Keratinocyte (primary cell): ENCODE data around the gene TBXAS1. TPM values are rescaled to one million over a fixed set of nuclear protein-coding genes. Genes with fewer than 3 reads are reported as not detected.
"Not testable (repeated sequence)": the region's sequence is repeated elsewhere in the genome, so short reads cannot be mapped to it uniquely, and the experiment has no call there.

ENCODE experiments used
- DNase-seq: peaks from one replicate; pipeline ENCODE4 v3.0.0-alpha.2; 2011; ENCODE audit warnings: low read depth, missing footprints, low spot score
- FAIRE-seq: peaks from 2 replicates; lab custom pipeline; 2011; peaks lifted over from hg19 to GRCh38; lab: Jason Lieb, UNC
- H2AFZ ChIP-seq: 2 replicates; pipeline ENCODE4 v1.6.0; 2012; ENCODE audit warnings: low read length, control low read depth, inconsistent platforms; ENCODE audit not compliant: control insufficient read depth
- H3K27ac ChIP-seq: 2 replicates; pipeline ENCODE4 v1.5.1; 2011; ENCODE audit warnings: low read length; ENCODE audit not compliant: control insufficient read depth, insufficient read depth
- H3K27me3 ChIP-seq: 3 replicates; pipeline ENCODE4 v1.6.0; 2011; ENCODE audit warnings: low read length; ENCODE audit not compliant: control insufficient read depth, insufficient read depth; ENCODE audit errors: extremely low read depth
- H3K36me3 ChIP-seq, 2 experiments: 2 replicates in 1 of 2; 3 replicates in 1 of 2; pipeline ENCODE4 v1.5.1; 2011; ENCODE audit warnings: low read length in 2 of 2, mild to moderate bottlenecking in 1 of 2; ENCODE audit not compliant: control insufficient read depth in 2 of 2, insufficient read depth in 2 of 2; ENCODE audit errors: extremely low read depth in 1 of 2
- H3K4me1 ChIP-seq: 3 replicates; pipeline ENCODE4 v1.5.1; 2011; ENCODE audit warnings: low read length; ENCODE audit not compliant: control insufficient read depth, insufficient read depth; ENCODE audit errors: extremely low read depth
- H3K4me2 ChIP-seq: 3 replicates; pipeline ENCODE4 v1.6.0; 2011; ENCODE audit warnings: low read depth, low read length; ENCODE audit not compliant: control insufficient read depth, insufficient read depth; ENCODE audit errors: extremely low read depth
- H3K4me3 ChIP-seq, 3 experiments: fragments of 200-600 bp in 1 of 3; sonication (generic) in 1 of 3; 2 replicates in 2 of 3; 3 replicates in 1 of 3; pipeline ENCODE4 v1.5.1; 2011 to 2016; ENCODE audit warnings: low read length in 3 of 3, mild to moderate bottlenecking in 3 of 3, control low read depth in 2 of 3, inconsistent platforms in 1 of 3, low read depth in 1 of 3, mixed read lengths in 1 of 3, mixed run types in 1 of 3, moderate library complexity in 1 of 3; ENCODE audit not compliant: control insufficient read depth in 2 of 3, insufficient read depth in 2 of 3; ENCODE audit errors: extremely low read depth in 1 of 3
- H3K79me2 ChIP-seq: 2 replicates; pipeline ENCODE4 v1.6.0; 2012; ENCODE audit warnings: low read length; ENCODE audit not compliant: control insufficient read depth, insufficient read depth
- H3K9ac ChIP-seq: 3 replicates; pipeline ENCODE4 v1.6.0; 2011; ENCODE audit warnings: low read length; ENCODE audit not compliant: control insufficient read depth, insufficient read depth; ENCODE audit errors: extremely low read depth
- H3K9me1 ChIP-seq: 3 replicates; pipeline ENCODE4 v1.6.0; 2011; ENCODE audit warnings: low read length; ENCODE audit not compliant: control insufficient read depth, insufficient read depth; ENCODE audit errors: extremely low read depth
- H3K9me3 ChIP-seq: 2 replicates; pipeline ENCODE4 v1.5.1; 2012; ENCODE audit warnings: low read depth, low read length; ENCODE audit not compliant: control insufficient read depth
- H4K20me1 ChIP-seq: 3 replicates; pipeline ENCODE4 v1.6.0; 2011; ENCODE audit warnings: low read length; ENCODE audit not compliant: control insufficient read depth, insufficient read depth; ENCODE audit errors: extremely low read depth
- EZH2 ChIP-seq: IDR thresholded peaks from one replicate; pipeline ENCODE4 v1.6.1; 2012; ENCODE audit warnings: inconsistent platforms, mild to moderate bottlenecking, low read length, moderate library complexity
- dilution Hi-C: fragments of 300-500 bp; cut with MboI; formaldehyde crosslinking; loops from one replicate; pipeline ENCODE4 v1.7.0; 2020; ENCODE audit warnings: low sequenced_read_pairs; ENCODE audit not compliant: extremely low pct_ligation_motif_present
- polyA plus RNA-seq, 5 experiments: library from polyadenylated mRNA; depleted of rRNA in 3 of 5; stranded (reverse) in 3 of 5; stranded (forward) in 1 of 5; unstranded in 1 of 5; fragments of >200 nt; gene quantifications; 1 replicate in 1 of 5; 2 replicates in 3 of 5; 3 replicates in 1 of 5; pipeline versions ENCODE4 v1.2.1 to v1.2.3, GENCODE V29; 2011 to 2012; ENCODE audit warnings: missing spikeins in 2 of 5, low read depth in 1 of 5, low replicate concordance in 1 of 5
- TF ChIP-seq, protein P1 (sequence below), 3 experiments: IDR thresholded peaks in 1 of 3; conservative IDR thresholded peaks in 1 of 3; optimal IDR thresholded peaks in 1 of 3; 2 replicates in 2 of 3; 3 replicates in 1 of 3; pipeline versions ENCODE3 to v1.5.1; 2011; ENCODE audit warnings: low read length in 3 of 3, mild to moderate bottlenecking in 3 of 3, moderate library complexity in 2 of 3, control low read depth in 1 of 3, inconsistent platforms in 1 of 3; ENCODE audit not compliant: insufficient read depth in 2 of 3; ENCODE audit errors: extremely low read depth in 1 of 3

TBXAS1 gene
- polyA plus RNA-seq, 1 donor (not counting 4 experiments of a cell fraction or from before 2014, with no cell fraction given), result 2.9 TPM

DNA sequence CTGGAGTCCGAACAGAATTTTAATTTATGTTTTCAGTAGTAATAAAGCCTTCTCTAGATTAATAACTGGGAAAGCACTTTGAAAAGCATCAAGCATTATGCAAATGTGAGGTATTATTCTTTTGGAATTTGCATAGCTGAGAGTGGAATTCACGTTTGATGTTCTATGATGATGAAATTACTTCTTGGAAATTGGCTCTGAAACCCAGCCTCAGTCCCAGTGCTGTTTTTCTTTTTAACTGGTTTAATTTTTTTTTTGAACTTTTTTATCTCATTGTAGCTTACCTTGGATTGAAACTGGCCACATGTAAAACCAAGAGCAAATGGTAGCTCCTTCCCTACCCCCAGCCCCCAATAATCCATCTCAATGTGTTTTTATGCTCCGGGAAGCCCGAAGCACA, 1.2 kb downstream of the TBXAS1 start:
- Histone ChIP-seq H3K4me1 (peaks cover 3% of the 10 kb centered on the region), H2AFZ (no peak overlapping the region), H3K27me3 (no peaks in the 10 kb centered on the region), H3K4me3 (no peak overlapping the region), H3K27ac (no peak overlapping the region), H3K9me1 (no peaks in the 10 kb centered on the region), H3K9me3 (no peaks in the 10 kb centered on the region), H4K20me1 (no peaks in the 10 kb centered on the region), H3K36me3 (no peaks in the 10 kb centered on the region), H3K4me2 (no peak overlapping the region), H3K9ac (no peak overlapping the region), H3K79me2 (no peaks in the 10 kb centered on the region)
- dilution Hi-C loops, result no loop called here
- FAIRE-seq (no peak), DNase-seq (no peak)
- TF ChIP-seq, protein P1, sequence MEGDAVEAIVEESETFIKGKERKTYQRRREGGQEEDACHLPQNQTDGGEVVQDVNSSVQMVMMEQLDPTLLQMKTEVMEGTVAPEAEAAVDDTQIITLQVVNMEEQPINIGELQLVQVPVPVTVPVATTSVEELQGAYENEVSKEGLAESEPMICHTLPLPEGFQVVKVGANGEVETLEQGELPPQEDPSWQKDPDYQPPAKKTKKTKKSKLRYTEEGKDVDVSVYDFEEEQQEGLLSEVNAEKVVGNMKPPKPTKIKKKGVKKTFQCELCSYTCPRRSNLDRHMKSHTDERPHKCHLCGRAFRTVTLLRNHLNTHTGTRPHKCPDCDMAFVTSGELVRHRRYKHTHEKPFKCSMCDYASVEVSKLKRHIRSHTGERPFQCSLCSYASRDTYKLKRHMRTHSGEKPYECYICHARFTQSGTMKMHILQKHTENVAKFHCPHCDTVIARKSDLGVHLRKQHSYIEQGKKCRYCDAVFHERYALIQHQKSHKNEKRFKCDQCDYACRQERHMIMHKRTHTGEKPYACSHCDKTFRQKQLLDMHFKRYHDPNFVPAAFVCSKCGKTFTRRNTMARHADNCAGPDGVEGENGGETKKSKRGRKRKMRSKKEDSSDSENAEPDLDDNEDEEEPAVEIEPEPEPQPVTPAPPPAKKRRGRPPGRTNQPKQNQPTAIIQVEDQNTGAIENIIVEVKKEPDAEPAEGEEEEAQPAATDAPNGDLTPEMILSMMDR (optimal IDR thresholded peaks at IDR 0.05 in 1 of 3, IDR thresholded peaks at IDR 0.05 in 1 of 3, conservative IDR thresholded peaks at IDR 0.05 in 1 of 3; ENCODE audit: extremely low read depth in 1 of 3, insufficient read depth in 2 of 3, low read length in 3 of 3), result no peak
- TF ChIP-seq EZH2, result no peak

DNA sequence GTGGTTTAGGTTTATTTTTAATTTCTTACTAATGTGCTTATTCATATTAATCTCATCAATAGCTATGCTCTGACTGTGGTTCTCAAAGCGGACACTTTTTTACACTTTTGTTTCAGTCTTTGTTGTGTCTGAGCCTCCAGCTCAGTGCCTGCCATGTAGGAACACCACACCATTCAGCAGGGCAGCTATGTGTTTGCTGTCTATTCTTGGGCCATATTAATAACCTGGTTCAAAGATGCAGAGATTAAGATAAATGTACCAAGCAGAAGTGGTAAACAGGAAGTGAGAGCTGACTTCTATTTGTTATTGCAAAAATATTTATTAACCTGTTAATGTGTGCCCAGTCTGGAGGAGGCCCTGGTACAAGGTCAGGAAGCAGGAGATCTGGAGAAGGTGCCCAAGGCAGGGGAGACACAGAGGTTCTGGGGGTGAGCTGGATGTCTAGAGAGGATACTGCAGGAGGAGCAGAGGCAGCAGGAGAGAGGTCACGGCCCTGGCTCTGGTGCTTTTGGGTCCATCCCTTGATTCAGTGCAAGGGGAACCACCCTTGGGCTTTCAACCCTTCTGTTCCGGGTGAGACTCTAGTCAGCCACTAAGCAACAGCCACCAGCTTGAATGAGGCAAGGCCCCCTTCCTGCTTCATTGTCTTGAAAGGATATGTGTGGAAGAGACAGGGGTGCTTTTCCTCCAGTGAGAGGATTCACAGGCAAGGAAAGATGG, 1.9 kb downstream of the TBXAS1 start:
- Histone ChIP-seq H3K4me3 (no peak overlapping the region), H3K4me2 (no peak overlapping the region), H3K36me3 (no peaks in the 10 kb centered on the region), H3K27ac (no peak overlapping the region), H3K4me1 (peaks cover 1% of the 10 kb centered on the region), H4K20me1 (no peaks in the 10 kb centered on the region), H2AFZ (no peak overlapping the region), H3K9ac (no peak overlapping the region), H3K79me2 (no peaks in the 10 kb centered on the region), H3K27me3 (no peaks in the 10 kb centered on the region), H3K9me1 (no peaks in the 10 kb centered on the region), H3K9me3 (no peaks in the 10 kb centered on the region)
- dilution Hi-C loops, result no loop called here
- TF ChIP-seq, protein P1 (optimal IDR thresholded peaks at IDR 0.05 in 1 of 3, IDR thresholded peaks at IDR 0.05 in 1 of 3, conservative IDR thresholded peaks at IDR 0.05 in 1 of 3; ENCODE audit: extremely low read depth in 1 of 3, insufficient read depth in 2 of 3, low read length in 3 of 3), result no peak
- DNase-seq (no peak), FAIRE-seq (no peak)

DNA sequence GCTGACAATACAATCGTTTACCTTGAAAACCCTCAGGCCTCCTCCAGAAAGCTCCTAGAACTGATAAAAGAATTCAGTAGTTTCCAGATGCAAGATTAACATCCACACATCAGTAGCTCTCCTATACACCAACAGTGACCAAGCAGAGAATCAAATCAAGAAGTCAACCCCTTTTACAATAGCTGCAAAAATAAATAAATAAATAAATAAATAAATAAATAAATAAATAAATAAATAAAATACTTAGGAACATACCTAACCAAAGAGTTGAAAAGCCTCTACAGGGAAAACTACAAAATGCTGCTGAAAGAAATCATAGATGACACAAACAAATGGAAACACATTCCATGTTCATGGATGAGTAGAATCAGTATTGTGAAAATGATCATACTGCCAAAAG, 6.8 kb downstream of the TBXAS1 start:
- H3K9ac ChIP-seq, H3K4me1 ChIP-seq, H3K9me3 ChIP-seq, dilution Hi-C loops, H3K36me3 ChIP-seq, FAIRE-seq, H3K79me2 ChIP-seq, H3K4me3 ChIP-seq, H3K4me2 ChIP-seq, H3K27ac ChIP-seq, H3K27me3 ChIP-seq, H4K20me1 ChIP-seq, H2AFZ ChIP-seq, DNase-seq, H3K9me1 ChIP-seq: not testable (repeated sequence)

DNA sequence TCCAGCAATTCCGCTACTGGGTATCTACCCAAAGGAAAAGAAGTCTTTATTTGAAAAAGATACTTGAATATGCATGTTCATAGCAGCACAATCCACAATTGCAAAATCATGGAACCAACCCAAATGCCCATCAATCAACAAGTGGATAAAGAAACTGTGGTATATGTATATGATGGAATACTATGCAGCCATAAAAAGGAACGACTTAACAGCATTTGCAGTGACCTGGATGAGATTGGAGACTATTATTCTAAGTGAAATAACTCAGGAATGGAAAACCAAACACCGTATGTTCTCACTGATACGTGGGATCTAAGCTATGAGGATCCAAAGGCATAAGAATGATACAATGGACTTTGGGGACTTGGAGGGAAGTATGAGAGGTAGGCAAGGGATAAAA, 8.2 kb downstream of the TBXAS1 start:
- H3K79me2 ChIP-seq, H3K4me2 ChIP-seq, H3K9me1 ChIP-seq, dilution Hi-C loops, H2AFZ ChIP-seq, H3K9ac ChIP-seq, H3K9me3 ChIP-seq, DNase-seq, H3K36me3 ChIP-seq, H3K4me1 ChIP-seq, H4K20me1 ChIP-seq, H3K27ac ChIP-seq, FAIRE-seq, H3K4me3 ChIP-seq, H3K27me3 ChIP-seq: not testable (repeated sequence)
